ENCODE results near the gene DPF3.

DNA sequence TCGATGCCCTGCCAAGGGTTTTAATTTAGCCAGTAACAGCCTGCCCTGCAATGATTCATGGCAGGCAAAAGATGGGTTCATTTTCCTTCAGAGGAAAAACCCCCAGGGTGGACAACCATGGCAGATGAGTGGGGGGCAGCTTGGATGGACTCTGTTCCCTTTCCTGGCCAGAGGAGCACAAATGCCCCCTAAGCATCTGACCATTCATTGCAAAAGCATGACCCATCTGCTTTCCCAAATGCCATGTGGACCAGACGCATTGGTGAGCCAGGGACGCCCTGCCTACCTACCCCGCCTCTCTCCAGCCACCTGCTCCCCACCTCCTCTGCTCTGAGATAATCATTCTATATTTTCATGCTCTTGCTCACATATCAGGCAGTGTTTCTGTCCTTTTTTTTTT, 281.9 kb downstream of the DPF3 start:
- TF ChIP-seq CTCF (IDR thresholded peaks at IDR 0.05 in 4 of 5, conservative IDR thresholded peaks at IDR 0.05 in 1 of 5) = no peak
- TF ChIP-seq POLR2A (IDR thresholded peaks at IDR 0.05) = no peak

Measured in gastrocnemius medialis (tissue), 4 donors.